AG09319 (cell line): Measurements from ENCODE around the gene RGS12.

Experiments
- DNase-seq: peaks from one replicate; pipeline ENCODE4 v3.0.0-alpha.2; 2010; ENCODE audit warnings: low read depth; ENCODE audit errors: extremely low read depth
- TF ChIP-seq, protein P1 (sequence below): IDR thresholded peaks from 2 replicates; pipeline ENCODE4 v1.5.1; 2011; ENCODE audit warnings: low read depth, mild to moderate bottlenecking, inconsistent platforms, low read length, moderate library complexity

The RGS12 gene

GRCh38 chr4:3313556-3314228 is 20.9 kb downstream of the RGS12 start:
- TF ChIP-seq, protein P1, sequence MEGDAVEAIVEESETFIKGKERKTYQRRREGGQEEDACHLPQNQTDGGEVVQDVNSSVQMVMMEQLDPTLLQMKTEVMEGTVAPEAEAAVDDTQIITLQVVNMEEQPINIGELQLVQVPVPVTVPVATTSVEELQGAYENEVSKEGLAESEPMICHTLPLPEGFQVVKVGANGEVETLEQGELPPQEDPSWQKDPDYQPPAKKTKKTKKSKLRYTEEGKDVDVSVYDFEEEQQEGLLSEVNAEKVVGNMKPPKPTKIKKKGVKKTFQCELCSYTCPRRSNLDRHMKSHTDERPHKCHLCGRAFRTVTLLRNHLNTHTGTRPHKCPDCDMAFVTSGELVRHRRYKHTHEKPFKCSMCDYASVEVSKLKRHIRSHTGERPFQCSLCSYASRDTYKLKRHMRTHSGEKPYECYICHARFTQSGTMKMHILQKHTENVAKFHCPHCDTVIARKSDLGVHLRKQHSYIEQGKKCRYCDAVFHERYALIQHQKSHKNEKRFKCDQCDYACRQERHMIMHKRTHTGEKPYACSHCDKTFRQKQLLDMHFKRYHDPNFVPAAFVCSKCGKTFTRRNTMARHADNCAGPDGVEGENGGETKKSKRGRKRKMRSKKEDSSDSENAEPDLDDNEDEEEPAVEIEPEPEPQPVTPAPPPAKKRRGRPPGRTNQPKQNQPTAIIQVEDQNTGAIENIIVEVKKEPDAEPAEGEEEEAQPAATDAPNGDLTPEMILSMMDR = no peak
- DNase-seq = no peak

- TF ChIP-seq, protein P1 = no peak
- no peak for DNase-seq
Measured at GRCh38 chr4:3314706-3315260, 22.0 kb downstream of the RGS12 start.

DNA sequence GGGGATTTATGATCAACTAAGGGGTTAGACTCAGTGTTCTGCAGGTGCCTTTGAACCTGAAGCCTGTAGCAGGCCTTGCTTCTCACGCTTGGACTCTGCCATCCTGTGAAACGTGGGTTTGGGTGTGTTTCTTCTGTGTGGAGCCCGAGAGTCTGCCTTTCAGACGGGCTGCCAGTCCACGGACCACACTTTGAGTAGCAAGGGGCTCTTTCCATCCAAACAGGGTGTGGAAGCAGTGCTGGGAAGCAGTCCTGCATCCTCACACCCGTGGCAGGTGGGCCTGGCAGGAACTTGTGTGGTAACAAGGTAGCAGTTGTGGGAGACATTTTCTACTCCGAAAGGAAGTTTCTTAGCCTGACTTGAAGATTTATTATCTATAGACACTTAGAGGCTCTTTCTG is 22.7 kb downstream of the RGS12 start:
- DNase-seq = no peak

DNA sequence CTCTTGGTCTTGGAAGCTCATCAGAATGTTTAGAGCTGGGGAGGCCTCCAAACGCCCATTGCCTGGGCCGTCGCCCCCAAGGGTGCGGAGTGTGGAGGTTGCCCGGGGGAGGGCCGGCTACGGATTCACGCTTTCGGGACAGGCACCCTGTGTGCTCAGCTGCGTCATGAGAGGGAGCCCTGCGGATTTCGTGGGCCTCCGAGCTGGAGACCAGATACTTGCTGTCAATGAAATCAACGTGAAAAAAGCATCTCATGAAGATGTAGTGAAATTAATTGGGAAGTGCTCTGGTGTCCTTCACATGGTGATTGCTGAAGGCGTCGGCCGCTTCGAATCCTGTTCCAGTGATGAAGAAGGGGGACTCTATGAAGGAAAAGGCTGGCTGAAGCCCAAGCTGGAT is 23.3 kb downstream of the RGS12 start:
- TF ChIP-seq, protein P1 = no peak
- no peak for DNase-seq

More for the DNA sequence above, 22.7 kb downstream of the RGS12 start:
- TF ChIP-seq, protein P1 = no peak

GRCh38 chr4:3317011-3317655 is 24.3 kb downstream of the RGS12 start:
- no peak for DNase-seq
- TF ChIP-seq, protein P1 = no peak

DNA sequence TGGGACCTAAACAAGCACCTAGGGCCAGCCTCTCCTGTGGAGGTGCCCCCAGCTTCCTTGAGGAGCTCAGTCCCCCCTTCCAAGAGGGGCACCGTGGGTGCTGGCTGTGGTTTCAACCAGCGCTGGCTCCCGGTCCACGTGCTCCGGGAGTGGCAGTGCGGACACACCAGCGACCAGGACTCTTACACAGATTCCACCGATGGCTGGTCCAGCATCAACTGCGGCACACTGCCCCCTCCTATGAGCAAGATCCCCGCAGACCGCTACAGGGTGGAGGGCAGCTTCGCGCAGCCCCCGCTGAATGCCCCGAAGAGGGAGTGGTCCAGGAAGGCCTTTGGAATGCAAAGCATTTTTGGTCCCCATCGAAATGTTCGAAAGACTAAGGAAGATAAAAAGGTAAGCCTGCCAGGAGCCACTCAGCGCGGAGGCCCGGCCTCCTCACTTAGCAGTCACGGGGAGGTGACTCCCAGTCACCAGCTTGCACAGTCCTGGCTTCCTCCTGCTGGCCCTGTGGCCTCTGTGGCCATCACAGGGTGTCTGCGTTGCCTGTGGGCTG is 24.9 kb downstream of the RGS12 start:
- TF ChIP-seq, protein P1 = no peak
- DNase-seq = no peak

DNA sequence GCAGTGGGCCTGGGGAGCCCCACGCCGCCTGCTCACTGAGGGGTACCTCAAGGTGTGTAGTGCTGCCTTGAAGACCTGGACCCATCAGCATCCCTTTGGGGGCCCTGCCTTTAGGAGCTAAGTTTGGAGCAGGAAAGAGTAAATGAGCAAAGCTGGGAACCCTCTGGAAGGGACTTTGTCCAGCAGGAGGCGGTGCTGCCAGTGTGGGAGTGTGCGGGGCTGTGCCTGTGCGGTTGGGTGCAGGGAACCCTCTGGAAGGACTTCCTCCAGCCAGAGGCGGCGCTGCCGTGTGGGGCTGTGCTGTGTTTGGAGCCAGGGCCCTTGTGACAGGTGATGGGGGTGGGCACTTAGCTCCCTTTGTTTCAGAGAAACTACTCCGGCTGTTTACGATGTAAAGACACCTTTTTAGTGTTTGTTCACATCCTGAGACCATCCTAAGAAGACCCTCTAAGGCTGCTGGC is 25.8 kb downstream of the RGS12 start:
- TF ChIP-seq, protein P1 = no peak
- no peak for DNase-seq
